Breast epithelium (tissue), 4 donors: ENCODE results near the gene LTB4R2. TPM values are rescaled to one million over a fixed set of nuclear protein-coding genes. Genes with fewer than 3 reads are reported as not detected.

Experiments used
- DNase-seq, 2 donors: peaks; one replicate each; pipeline ENCODE4 v3.0.0-alpha.2; 2019; ENCODE audit warnings: low spot score in 2 of 2
- H3K27ac ChIP-seq, 2 donors: fragments of 200-600 bp; sonication (generic) in 1 of 2; one replicate each; pipeline ENCODE4 v1.5.1; 2016 to 2019; ENCODE audit warnings: mild to moderate bottlenecking in 1 of 2
- H3K27me3 ChIP-seq, 2 donors: fragments of 200-600 bp; sonication (generic) in 1 of 2; one replicate each; pipeline versions ENCODE4 v1.5.1 to v1.6.0; 2017 to 2019; ENCODE audit warnings: control low read depth in 1 of 2, mild to moderate bottlenecking in 1 of 2
- H3K36me3 ChIP-seq: fragments of 200-600 bp; one replicate; pipeline ENCODE4 v1.5.1; 2019
- H3K4me1 ChIP-seq, 2 donors: fragments of 200-600 bp; sonication (generic); one replicate each; pipeline ENCODE4 v1.5.1; 2016 to 2019; ENCODE audit warnings: control low read depth in 1 of 2
- H3K4me3 ChIP-seq, 3 donors: fragments of 200-600 bp; sonication (generic); 1 replicate in 2 of 3; 2 replicates in 1 of 3; pipeline ENCODE4 v1.5.1; 2016 to 2019; ENCODE audit warnings: mild to moderate bottlenecking in 3 of 3, moderate library complexity in 2 of 3
- H3K9me3 ChIP-seq, 2 donors: fragments of 200-600 bp; sonication (generic) in 1 of 2; one replicate each; pipeline ENCODE4 v1.5.1; 2016 to 2019; ENCODE audit warnings: control low read depth in 1 of 2
- POLR2A ChIP-seq: fragments of 450-650 bp; IDR thresholded peaks from one replicate; pipeline ENCODE4 v1.6.1; 2016; ENCODE audit warnings: antibody characterized with exemption, mild to moderate bottlenecking, moderate library complexity
- POLR2AphosphoS5 ChIP-seq, 3 donors: sonication (generic); formaldehyde crosslinking; IDR thresholded peaks; one replicate each; pipeline ENCODE4 v1.6.1; 2017; ENCODE audit warnings: antibody characterized with exemption in 3 of 3
- intact Hi-C: fragments of 100-400 bp; cut with DNase I; formaldehyde crosslinking; loops from one replicate; pipeline ENCODE4 v1.15.1; 2023; ENCODE audit warnings: low total_unique reads
- total RNA-seq, 3 donors: library from RNA; depleted of rRNA; stranded (reverse); fragments of >200 nt; gene quantifications; one replicate each; pipeline ENCODE4 v1.1.0, GENCODE V29; 2016
- TF ChIP-seq, protein P1 (sequence below), 3 donors: fragments of 450-650 bp; IDR thresholded peaks; one replicate each; pipeline ENCODE4 v1.5.1; 2016 to 2017; ENCODE audit warnings: antibody characterized with exemption in 3 of 3, mild to moderate bottlenecking in 3 of 3, moderate library complexity in 3 of 3

LTB4R2 gene
- total RNA-seq, 3 donors from 2014 or later, result 8.5 to 11.1 (median 9.4) TPM

- Histone ChIP-seq H3K4me3 (no peak overlapping the region), H3K36me3 (no peaks in the 10 kb centered on the region), H3K9me3 (no peaks in the 10 kb centered on the region), H3K27ac (no peak overlapping the region), H3K27me3 (no peaks in the 10 kb centered on the region), H3K4me1 (no peaks in the 10 kb centered on the region)
- TF ChIP-seq, protein P1, sequence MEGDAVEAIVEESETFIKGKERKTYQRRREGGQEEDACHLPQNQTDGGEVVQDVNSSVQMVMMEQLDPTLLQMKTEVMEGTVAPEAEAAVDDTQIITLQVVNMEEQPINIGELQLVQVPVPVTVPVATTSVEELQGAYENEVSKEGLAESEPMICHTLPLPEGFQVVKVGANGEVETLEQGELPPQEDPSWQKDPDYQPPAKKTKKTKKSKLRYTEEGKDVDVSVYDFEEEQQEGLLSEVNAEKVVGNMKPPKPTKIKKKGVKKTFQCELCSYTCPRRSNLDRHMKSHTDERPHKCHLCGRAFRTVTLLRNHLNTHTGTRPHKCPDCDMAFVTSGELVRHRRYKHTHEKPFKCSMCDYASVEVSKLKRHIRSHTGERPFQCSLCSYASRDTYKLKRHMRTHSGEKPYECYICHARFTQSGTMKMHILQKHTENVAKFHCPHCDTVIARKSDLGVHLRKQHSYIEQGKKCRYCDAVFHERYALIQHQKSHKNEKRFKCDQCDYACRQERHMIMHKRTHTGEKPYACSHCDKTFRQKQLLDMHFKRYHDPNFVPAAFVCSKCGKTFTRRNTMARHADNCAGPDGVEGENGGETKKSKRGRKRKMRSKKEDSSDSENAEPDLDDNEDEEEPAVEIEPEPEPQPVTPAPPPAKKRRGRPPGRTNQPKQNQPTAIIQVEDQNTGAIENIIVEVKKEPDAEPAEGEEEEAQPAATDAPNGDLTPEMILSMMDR (IDR thresholded peaks at IDR 0.05), result no peak
- no peak for TF ChIP-seq POLR2A
- no peak for TF ChIP-seq POLR2AphosphoS5 (IDR thresholded peaks at IDR 0.05)
- intact Hi-C loops, result no loop called here
- DNase-seq, result no peak
Measured at GRCh38 chr14:24280797-24281460, 29.0 kb upstream of the LTB4R2 start.

DNA sequence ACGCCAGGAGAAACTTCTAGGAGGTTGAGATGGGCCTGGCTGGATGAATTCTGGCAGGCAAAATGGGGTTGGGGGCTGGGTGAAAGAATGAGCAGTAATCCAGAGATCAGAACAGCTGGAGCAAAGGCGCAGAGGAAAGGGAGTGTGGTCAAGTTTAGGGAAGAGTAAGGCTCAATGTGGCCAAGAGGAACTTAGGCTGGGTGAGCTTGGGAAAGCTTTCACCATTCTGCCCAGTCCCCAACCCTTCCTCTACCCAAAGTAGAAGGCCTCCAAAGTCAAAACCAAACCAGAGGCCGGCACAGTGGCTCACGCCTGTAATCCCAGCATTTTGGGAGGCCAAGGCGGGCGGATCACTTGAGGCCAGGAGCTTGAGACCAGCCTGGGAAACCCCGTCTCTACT, 28.3 kb upstream of the LTB4R2 start:
- intact Hi-C loops, result no loop called here
- TF ChIP-seq, protein P1 (IDR thresholded peaks at IDR 0.05), result no peak
- TF ChIP-seq POLR2A, result no peak
- TF ChIP-seq POLR2AphosphoS5 (IDR thresholded peaks at IDR 0.05), result no peak
- Histone ChIP-seq H3K36me3 (no peaks in the 10 kb centered on the region), H3K9me3 (no peaks in the 10 kb centered on the region), H3K4me3 (no peak overlapping the region), H3K27me3 (no peaks in the 10 kb centered on the region), H3K27ac (no peak overlapping the region), H3K4me1 (no peaks in the 10 kb centered on the region)
- DNase-seq, result no peak

DNA sequence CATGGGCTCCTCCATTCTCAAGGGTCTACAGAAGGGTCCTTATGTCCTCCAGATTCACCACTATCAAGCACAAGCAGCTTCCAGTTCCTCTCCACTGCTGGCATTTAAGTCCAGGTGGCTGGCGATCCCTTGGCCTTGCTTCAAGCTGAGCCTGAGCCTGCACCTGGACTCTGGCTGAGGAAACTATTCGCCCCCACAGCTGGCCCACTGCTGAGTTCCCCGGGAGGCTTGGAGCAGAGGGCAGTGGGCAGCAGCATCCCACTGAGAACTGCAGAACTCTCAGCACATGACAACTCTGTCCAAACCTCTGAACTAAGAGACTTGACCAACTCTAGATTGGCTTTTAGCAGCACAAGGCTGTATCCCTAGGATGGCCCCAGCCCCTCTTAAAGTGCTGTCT, 27.2 kb upstream of the LTB4R2 start:
- no peak overlapping the region for H3K27ac ChIP-seq
- no peak overlapping the region for H3K4me3 ChIP-seq
- TF ChIP-seq POLR2A, result no peak
- no peak for TF ChIP-seq POLR2AphosphoS5 (IDR thresholded peaks at IDR 0.05)
- TF ChIP-seq, protein P1 (IDR thresholded peaks at IDR 0.05), result no peak
- no peaks in the 10 kb centered on the region for H3K4me1 ChIP-seq
- no peaks in the 10 kb centered on the region for H3K27me3 ChIP-seq
- DNase-seq, result no peak
- no peaks in the 10 kb centered on the region for H3K36me3 ChIP-seq
- intact Hi-C loops, result no loop called here
- H3K9me3 ChIP-seq, result no peaks in the 10 kb centered on the region

- H3K9me3 ChIP-seq, result no peaks in the 10 kb centered on the region
- DNase-seq, result no peak
- H3K27me3 ChIP-seq, result no peaks in the 10 kb centered on the region
- no peak overlapping the region for H3K27ac ChIP-seq
- intact Hi-C loops, result no loop called here
- H3K4me3 ChIP-seq, result no peak overlapping the region
- H3K4me1 ChIP-seq, result no peaks in the 10 kb centered on the region
- TF ChIP-seq, protein P1 (IDR thresholded peaks at IDR 0.05), result no peak
- TF ChIP-seq POLR2A, result no peak
- no peak for TF ChIP-seq POLR2AphosphoS5 (IDR thresholded peaks at IDR 0.05)
- H3K36me3 ChIP-seq, result no peaks in the 10 kb centered on the region
Measured at GRCh38 chr14:24283796-24284460, 26.0 kb upstream of the LTB4R2 start.

GRCh38 chr14:24284501-24285035, 25.4 kb upstream of the LTB4R2 start:
- H3K9me3 ChIP-seq, result no peaks in the 10 kb centered on the region
- H3K4me3 ChIP-seq, result no peak overlapping the region
- H3K27me3 ChIP-seq, result no peaks in the 10 kb centered on the region
- no peak for DNase-seq
- no peaks in the 10 kb centered on the region for H3K4me1 ChIP-seq
- no peaks in the 10 kb centered on the region for H3K36me3 ChIP-seq
- H3K27ac ChIP-seq, result no peak overlapping the region
- TF ChIP-seq POLR2A (no peak), POLR2AphosphoS5 (IDR thresholded peaks at IDR 0.05) (no peak)
- TF ChIP-seq, protein P1 (IDR thresholded peaks at IDR 0.05), result no peak
- intact Hi-C loops, result no loop called here
